Measurements from ENCODE around the gene GMDS.

GRCh38 chr6:1869308-1869707 lies 376.1 kb downstream of the GMDS start:
- TF ChIP-seq CTCF (IDR thresholded peaks at IDR 0.05; ENCODE audit: borderline replicate concordance, extremely low read depth, low read length, poor library complexity, severe bottlenecking) (no peak), EZH2 (IDR thresholded peaks at IDR 0.05; ENCODE audit: borderline replicate concordance, low read depth, low read length, severe bottlenecking) (no peak)

Measured in DND-41 (cell line).